MCF 10A (cell line): ENCODE measurements around the gene TMEM126A. TPM values are rescaled to one million over a fixed set of nuclear protein-coding genes. Genes with fewer than 3 reads are reported as not detected.

Experiments used
- BruUV-seq: library from RNA; stranded (reverse); fragments of 400-500 nt; replicated peaks from 2 replicates; lab custom pipeline; 2021; lab: Mats Ljungman, UMichigan
- CTCF ChIA-PET: fragments of 300-600 bp; sonication (Branson Sonifier 250); formaldehyde crosslinking; extraction: SDS; loops from one replicate; lab custom pipeline; 2021; ENCODE audit warnings: antibody characterized with exemption, inconsistent platforms; lab: Yijun Ruan, JAX
- POLR2A ChIA-PET: fragments of 300-600, 350-650 bp; sonication (Branson Sonifier 250); formaldehyde crosslinking; extraction: SDS; loops from one replicate; lab custom pipeline; 2020; ENCODE audit warnings: antibody characterized with exemption, inconsistent platforms; lab: Yijun Ruan, JAX
- DNase-seq: peaks from one replicate; pipeline ENCODE4 v3.0.0-alpha.2; 2018; ENCODE audit not compliant: unreplicated experiment
- H3K27ac Mint-ChIP-seq: one replicate; pipeline ENCODE4 v1.8.0; 2022; ENCODE audit warnings: mild to moderate bottlenecking, low read depth, mixed read lengths; ENCODE audit not compliant: unreplicated experiment
- H3K27me3 Mint-ChIP-seq: one replicate; pipeline ENCODE4 v1.8.0; 2022; ENCODE audit warnings: mixed read lengths; ENCODE audit not compliant: insufficient read depth, unreplicated experiment
- H3K36me3 Mint-ChIP-seq: one replicate; pipeline ENCODE4 v1.8.0; 2022; ENCODE audit warnings: mild to moderate bottlenecking, moderate library complexity, mixed read lengths; ENCODE audit not compliant: insufficient read depth, unreplicated experiment
- H3K4me1 Mint-ChIP-seq: one replicate; pipeline ENCODE4 v1.8.0; 2022; ENCODE audit warnings: mixed read lengths; ENCODE audit not compliant: insufficient read depth, unreplicated experiment
- H3K4me3 Mint-ChIP-seq: one replicate; pipeline ENCODE4 v1.8.0; 2022; ENCODE audit warnings: mild to moderate bottlenecking, moderate library complexity, mixed read lengths; ENCODE audit not compliant: unreplicated experiment
- H3K9me3 Mint-ChIP-seq: one replicate; pipeline ENCODE4 v1.8.0; 2022; ENCODE audit warnings: mixed read lengths; ENCODE audit not compliant: unreplicated experiment
- CTCF ChIP-seq: fragments of 200-600 bp; IDR thresholded peaks from one replicate; pipeline ENCODE4 v1.8.0; 2022; ENCODE audit warnings: antibody characterized with exemption, mild to moderate bottlenecking; ENCODE audit not compliant: unreplicated experiment
- intact Hi-C: fragments of 100-400 bp; cut with micrococcal nuclease; formaldehyde crosslinking; loops from 2 replicates; pipeline ENCODE4 v1.14.1; 2022
- total RNA-seq: library from RNA; stranded (reverse); gene quantifications from 2 replicates; pipeline ENCODE4 v1.2.3, GENCODE V29; 2022

The TMEM126A gene
- total RNA-seq, 1 experiment from 2014 or later, result 33.5 TPM

- DNase-seq, result peak; percentile 57
- peak overlapping the region; percentile 95 for H3K4me3 Mint-ChIP-seq
- H3K9me3 Mint-ChIP-seq, result no peaks in the 10 kb centered on the region
- peaks cover 59% of the 10 kb centered on the region for H3K36me3 Mint-ChIP-seq
- ChIA-PET CTCF (interaction anchor here (0.5 to 1.7 kb wide), 5 partner anchors 15 to 554 kb away, joined by 3 to 5 read pairs (median 3); partner anchors contain the start of gene TMEM126A), POLR2A (interaction anchor here (0.6 to 10.2 kb wide), 14 partner anchors 13 to 966 kb away, joined by 3 to 254 read pairs (median 4); partner anchors contain the start of genes DLG2, HIKESHI, TMEM126A and TMEM126B)
- H3K4me1 Mint-ChIP-seq, result peaks cover 33% of the 10 kb centered on the region
- peak; percentile 35 for TF ChIP-seq CTCF
- peak overlapping the region; percentile 95 for H3K27ac Mint-ChIP-seq
- BruUV-seq, result no TSS peak
- H3K27me3 Mint-ChIP-seq, result no peaks in the 10 kb centered on the region
- intact Hi-C loops, result loop anchor here (1.0 to 2.0 kb wide), 2 partner anchors 35 to 69 kb away; partner anchors contain the start of gene TMEM126B
These were observed 16.2 kb downstream of the TMEM126A start for GRCh38 chr11:85663753-85664614.

DNA sequence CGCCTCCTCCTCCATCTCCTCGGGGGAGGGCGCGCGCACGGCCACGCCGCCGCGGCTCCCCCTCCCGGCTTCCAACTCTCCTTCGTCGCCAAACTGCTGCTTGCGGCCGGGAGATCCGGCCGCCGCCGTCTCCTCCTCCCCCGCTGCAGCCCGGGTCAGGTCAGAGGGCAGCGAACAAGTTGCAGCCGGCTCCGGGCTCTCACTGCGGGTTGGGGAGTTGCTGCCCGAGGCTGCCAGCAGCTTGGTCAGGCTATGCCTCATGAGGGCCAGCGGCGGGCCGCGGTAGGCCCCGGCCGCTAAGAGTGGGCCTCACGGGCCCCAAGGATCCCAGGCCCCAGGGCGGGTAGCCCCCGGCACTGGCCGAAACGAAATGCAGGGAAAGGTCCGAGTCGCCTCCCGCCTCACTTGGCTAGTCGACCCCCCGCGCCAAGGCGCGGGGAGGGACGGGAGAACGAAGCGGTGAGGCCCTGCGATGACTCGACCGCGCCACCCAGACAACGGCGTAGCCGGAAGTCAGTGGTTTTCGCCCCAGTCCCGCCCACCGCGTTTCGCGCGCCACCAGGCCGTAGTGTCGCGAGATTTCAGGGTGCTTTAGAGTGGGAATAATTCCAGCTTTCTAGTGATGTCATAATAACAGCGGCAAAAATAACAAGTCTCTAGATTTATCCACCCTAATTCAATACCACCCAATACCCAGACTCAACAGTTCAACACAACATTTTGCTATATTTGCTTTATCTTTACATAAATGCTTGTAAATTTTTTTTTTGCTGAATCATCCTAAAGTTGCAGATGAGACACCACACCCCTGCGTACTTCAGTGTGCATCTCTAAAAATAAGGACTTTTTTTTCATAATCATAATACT lies 17.1 kb downstream of the TMEM126A start, which contains the start of gene CREBZF:
Gene CREBZF, minus strand, starts transcription at position 515 of the 867 bp plus-strand sequence. Its CDS starts 254 bp downstream, at position 261.
- CTCF ChIA-PET, result interaction anchor here (0.6 to 1.7 kb wide), 7 partner anchors 15 to 97 kb away, joined by 3 to 5 read pairs (median 3); partner anchors contain the start of gene TMEM126A
- H3K36me3 Mint-ChIP-seq, result peaks cover 50% of the 10 kb centered on the region
- peak; percentile 96 for DNase-seq
- H3K27ac Mint-ChIP-seq, result peak within 1 kb of the TSS; percentile 95
- intact Hi-C loops, result loop anchor here (1.0 to 2.0 kb wide), 3 partner anchors 36 to 179 kb away; partner anchors contain the start of gene TMEM126B
- TSS peak; percentile 57 for BruUV-seq
- no peaks in the 10 kb centered on the region for H3K9me3 Mint-ChIP-seq
- peak within 1 kb of the TSS; percentile 95 for H3K4me3 Mint-ChIP-seq
- TF ChIP-seq CTCF, result no peak
- POLR2A ChIA-PET, result interaction anchor here (0.6 to 10.2 kb wide), 17 partner anchors 14 to 1134 kb away, joined by 3 to 254 read pairs (median 3); partner anchors contain the start of genes DLG2, TMEM126A and TMEM126B
- no peaks in the 10 kb centered on the region for H3K27me3 Mint-ChIP-seq
- H3K4me1 Mint-ChIP-seq, result peaks cover 27% of the 10 kb centered on the region

- ChIA-PET CTCF (interaction anchor here (0.6 kb wide), 1 partner anchor 409 kb away, joined by 3 read pairs; no protein-coding TSS in a partner anchor), POLR2A (interaction anchor here (1.1 to 3.9 kb wide), 2 partner anchors 34 to 38 kb away, joined by 4 to 62 read pairs; partner anchors contain the start of genes DLG2 and TMEM126B)
- Mint-ChIP-seq H3K4me1 (peaks cover 18% of the 10 kb centered on the region), H3K27ac (peak overlapping the region; percentile 95), H3K27me3 (no peaks in the 10 kb centered on the region), H3K4me3 (peak overlapping the region; percentile 38), H3K36me3 (peaks cover 41% of the 10 kb centered on the region), H3K9me3 (no peaks in the 10 kb centered on the region)
- DNase-seq, result no peak
- intact Hi-C loops, result loop anchor here (1.0 to 2.0 kb wide), 2 partner anchors 37 to 179 kb away; partner anchors contain the start of gene TMEM126B
- BruUV-seq, result no TSS peak
- TF ChIP-seq CTCF, result no peak
These were observed 18.0 kb downstream of the TMEM126A start for GRCh38 chr11:85665733-85666132.
